Mesendoderm (in vitro differentiated cells): Measurements from ENCODE around the gene TLE1.

Experiments
- DNase-seq: peaks from one replicate; pipeline ENCODE4 v3.0.0; 2013
- H2AK5ac ChIP-seq: 2 replicates; pipeline ENCODE4 v1.6.1; 2013; ENCODE audit warnings: low read length, inconsistent platforms
- H2BK120ac ChIP-seq: 2 replicates; pipeline ENCODE4 v1.6.1; 2013; ENCODE audit warnings: low read depth, mild to moderate bottlenecking, low read length, moderate library complexity, mixed read lengths
- H2BK15ac ChIP-seq: replicated peaks from 2 replicates; pipeline ENCODE4 v1.6.1; 2013; ENCODE audit warnings: low read depth, mild to moderate bottlenecking, moderate library complexity
- H2BK5ac ChIP-seq: 2 replicates; pipeline ENCODE4 v1.6.1; 2013; ENCODE audit warnings: low read length, inconsistent platforms
- H3K18ac ChIP-seq: 2 replicates; pipeline ENCODE4 v1.6.1; 2013; ENCODE audit warnings: mild to moderate bottlenecking, low read length, mixed read lengths
- H3K23ac ChIP-seq: one replicate; pipeline ENCODE4 v1.6.1; 2013; ENCODE audit warnings: low read length
- H3K27ac ChIP-seq: 2 replicates; pipeline ENCODE4 v1.5.1; 2013; ENCODE audit warnings: low read depth, mild to moderate bottlenecking, inconsistent platforms, low read length, moderate library complexity
- H3K27me3 ChIP-seq: 2 replicates; pipeline ENCODE4 v1.6.1; 2013; ENCODE audit warnings: low read length, control low read depth, mild to moderate bottlenecking, inconsistent platforms; ENCODE audit not compliant: insufficient read depth, poor library complexity
- H3K36me3 ChIP-seq: 2 replicates; pipeline ENCODE4 v1.6.1; 2013; ENCODE audit warnings: low read length, inconsistent platforms; ENCODE audit not compliant: control insufficient read depth, insufficient read depth
- H3K4ac ChIP-seq: one replicate; pipeline ENCODE4 v1.6.1; 2013; ENCODE audit warnings: low read depth, mild to moderate bottlenecking, low read length, moderate library complexity
- H3K4me1 ChIP-seq: 2 replicates; pipeline ENCODE4 v1.6.1; 2013; ENCODE audit warnings: low read depth, low read length, inconsistent platforms; ENCODE audit not compliant: control insufficient read depth
- H3K4me2 ChIP-seq: 2 replicates; pipeline ENCODE4 v1.6.1; 2013; ENCODE audit warnings: low read length
- H3K4me3 ChIP-seq: 2 replicates; pipeline ENCODE4 v1.5.1; 2013; ENCODE audit warnings: mild to moderate bottlenecking, low read length
- H3K56ac ChIP-seq: one replicate; pipeline ENCODE4 v1.6.1; 2013; ENCODE audit warnings: low read length
- H3K79me1 ChIP-seq: 2 replicates; pipeline ENCODE4 v1.6.1; 2013; ENCODE audit warnings: low read length, inconsistent platforms
- H3K79me2 ChIP-seq: 2 replicates; pipeline ENCODE4 v1.6.1; 2013; ENCODE audit warnings: mild to moderate bottlenecking, low read length; ENCODE audit not compliant: control insufficient read depth, insufficient read depth
- H3K9ac ChIP-seq: 2 replicates; pipeline ENCODE4 v1.6.1; 2013; ENCODE audit warnings: low read length, inconsistent platforms
- H4K5ac ChIP-seq: one replicate; pipeline ENCODE4 v1.6.1; 2013; ENCODE audit warnings: low read length
- H4K8ac ChIP-seq: one replicate; pipeline ENCODE4 v1.6.1; 2013; ENCODE audit warnings: low read depth, mild to moderate bottlenecking, control low read depth, low read length, moderate library complexity
- WGBS: extraction: QIAGEN DNeasy Blood & Tissue Kit; methylation state at CpG from one replicate; pipeline ENCODE4 v1.1.7; 2013; ENCODE audit warnings: low lambda C conversion rate, missing lambda C conversion rate; ENCODE audit not compliant: insufficient coverage; ENCODE audit errors: extremely low coverage; 5-methylcytosine and 5-hydroxymethylcytosine counted together

Gene TLE1

DNA sequence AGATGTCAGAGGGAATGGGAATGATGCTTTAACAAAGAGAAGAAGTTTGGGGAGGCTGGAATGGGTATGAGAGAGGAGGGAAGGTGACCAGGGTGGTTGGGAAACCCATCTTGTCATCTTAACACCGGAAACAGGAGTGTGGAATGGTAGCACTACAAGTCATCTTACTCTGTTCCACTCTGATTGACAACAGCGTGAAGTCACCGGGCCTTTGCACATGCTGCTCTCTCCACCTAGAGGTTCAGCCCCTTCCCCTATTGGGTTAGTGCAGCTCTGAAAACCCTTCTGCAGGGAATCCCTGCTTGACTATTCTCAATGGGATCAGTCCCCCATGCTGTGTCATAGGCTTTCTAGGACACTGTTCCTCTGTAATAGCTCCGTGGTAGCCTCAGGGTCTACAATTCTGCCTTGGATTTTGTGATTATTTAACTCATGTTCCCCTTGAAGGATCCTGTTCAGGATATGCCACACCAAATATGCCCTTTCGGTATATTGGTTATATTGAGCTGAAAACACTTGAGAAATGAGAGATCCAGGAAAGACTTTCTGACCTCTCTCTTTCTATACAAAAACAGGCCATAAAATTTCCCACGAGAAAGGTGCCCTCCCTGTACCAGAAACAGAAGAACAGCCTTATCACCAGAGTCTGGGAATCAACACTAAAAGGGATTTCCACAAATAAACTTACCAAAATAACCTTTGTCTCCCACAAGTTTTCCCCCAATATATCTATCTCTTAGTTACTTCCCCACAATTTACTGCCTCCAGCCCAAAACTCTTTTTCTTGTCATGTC is 86.3 kb downstream of the TLE1 start:
- DNase-seq, result no peak
- Histone ChIP-seq H4K5ac (no peak overlapping the region), H3K4ac (no peak overlapping the region), H2BK120ac (no peak overlapping the region), H3K4me2 (no peak overlapping the region), H3K56ac (no peak overlapping the region), H2BK15ac (no peak overlapping the region), H3K36me3 (peaks cover 2% of the 10 kb centered on the region), H2BK5ac (no peak overlapping the region), H4K8ac (no peak overlapping the region), H3K79me2 (no peaks in the 10 kb centered on the region), H3K27me3 (no peaks in the 10 kb centered on the region), H3K4me3 (no peak overlapping the region), H3K18ac (no peak overlapping the region), H3K27ac (no peak overlapping the region), H3K79me1 (no peaks in the 10 kb centered on the region), H3K4me1 (no peaks in the 10 kb centered on the region), H3K9ac (no peak overlapping the region), H2AK5ac (no peak overlapping the region), H3K23ac (no peak overlapping the region)
- no CpG with 5 or more reads among the region's 6 CpGs for WGBS

DNA sequence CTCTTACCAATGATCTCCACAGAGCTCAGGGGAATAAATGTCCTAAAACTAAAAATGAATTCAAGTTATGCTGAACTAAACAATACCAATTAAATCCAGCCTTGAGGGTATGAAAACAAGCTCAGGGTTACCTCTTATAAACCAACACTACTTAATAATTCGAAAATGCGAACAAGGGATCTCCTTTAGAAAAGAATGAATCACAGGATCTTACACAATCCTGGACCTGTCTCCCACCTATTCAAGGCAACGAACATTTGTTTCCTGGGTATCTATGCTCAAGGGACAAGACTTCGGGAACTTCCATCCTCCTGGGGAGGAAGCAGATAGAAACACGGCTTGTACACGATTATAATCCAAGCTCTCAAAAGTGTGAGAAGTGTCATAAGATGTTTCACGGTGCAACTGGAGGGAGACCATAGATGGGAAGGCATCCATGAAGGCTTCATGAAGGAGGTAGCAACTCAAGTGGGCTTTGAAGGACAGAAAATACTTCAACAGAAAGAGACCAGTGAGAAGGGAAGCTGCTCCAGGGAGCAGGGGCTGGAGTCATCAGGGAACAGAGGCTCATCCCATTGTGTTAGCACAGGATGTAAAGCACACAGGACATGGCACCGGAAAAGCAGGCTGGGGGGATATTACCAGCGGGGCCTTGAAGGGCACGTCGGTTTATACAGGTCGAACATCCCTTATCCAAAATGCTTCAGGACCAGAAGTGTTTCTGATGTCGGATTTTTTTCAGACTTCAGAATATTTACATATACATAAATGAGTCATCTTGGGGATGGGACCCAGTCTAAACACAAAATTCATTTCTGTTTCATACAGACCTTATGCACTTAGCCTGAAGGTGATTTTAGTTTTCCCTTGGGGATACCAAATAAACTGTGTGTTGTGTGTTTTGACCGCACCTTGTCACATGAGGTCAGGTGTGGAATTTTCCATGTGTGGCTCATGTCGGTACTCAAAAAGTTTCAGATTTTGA is 87.4 kb downstream of the TLE1 start:
- Histone ChIP-seq H4K5ac (no peak overlapping the region), H2BK120ac (no peak overlapping the region), H3K4me2 (no peak overlapping the region), H3K79me1 (no peaks in the 10 kb centered on the region), H3K27me3 (no peaks in the 10 kb centered on the region), H3K36me3 (no peaks in the 10 kb centered on the region), H4K8ac (no peak overlapping the region), H2AK5ac (no peak overlapping the region), H2BK5ac (no peak overlapping the region), H3K79me2 (no peaks in the 10 kb centered on the region), H3K18ac (no peak overlapping the region), H3K4ac (no peak overlapping the region), H3K4me1 (peaks cover 3% of the 10 kb centered on the region), H3K27ac (no peak overlapping the region), H3K4me3 (no peak overlapping the region), H3K9ac (no peak overlapping the region), H2BK15ac (no peak overlapping the region), H3K23ac (no peak overlapping the region), H3K56ac (peak overlapping the region; percentile 1)
- peak; percentile 31 for DNase-seq
- no CpG with 5 or more reads among the region's 15 CpGs for WGBS

DNA sequence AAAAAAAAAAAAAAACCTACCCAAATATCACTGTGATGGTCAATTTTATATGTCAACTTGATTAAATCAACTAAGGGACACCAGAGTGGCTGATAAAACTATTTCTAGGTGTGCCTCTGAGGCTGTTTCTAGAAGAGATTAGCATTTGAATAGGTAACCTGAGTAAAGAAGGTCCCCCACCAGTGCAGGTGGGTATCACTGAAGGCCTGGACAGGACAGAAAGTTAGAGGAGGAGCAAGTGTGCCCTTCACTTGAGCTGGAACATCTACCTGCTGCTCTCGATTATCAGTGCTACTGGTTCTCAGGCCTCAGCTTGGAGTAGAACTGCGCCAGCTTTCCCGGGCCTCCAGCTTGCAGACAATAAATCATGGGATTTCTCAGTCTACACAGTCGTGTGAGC is 88.7 kb downstream of the TLE1 start:
- WGBS, result no CpG with 5 or more reads among the region's 4 CpGs
- H3K27me3 ChIP-seq, result no peaks in the 10 kb centered on the region

DNA sequence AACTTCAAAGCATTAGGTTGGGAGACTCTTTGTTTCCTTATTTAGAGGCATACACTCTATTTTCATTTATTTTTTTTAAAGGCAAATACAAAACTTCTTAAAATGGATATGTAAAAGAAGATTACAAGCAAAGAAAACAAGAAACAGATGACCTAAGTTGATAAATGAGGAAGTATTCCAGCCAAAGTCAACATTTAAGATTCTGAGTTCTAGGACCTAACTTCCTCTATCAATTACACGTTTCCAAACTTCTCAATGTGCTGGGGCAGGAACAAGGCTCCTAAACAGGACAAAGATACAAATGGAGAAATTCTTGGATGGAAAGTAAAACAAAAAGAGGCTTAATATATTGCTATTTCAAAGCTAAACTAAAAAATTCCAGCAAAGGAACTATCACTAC is 89.5 kb downstream of the TLE1 start:
- no peak overlapping the region for H2BK120ac ChIP-seq
- no peak overlapping the region for H3K4me3 ChIP-seq
- no peak overlapping the region for H2BK5ac ChIP-seq
- no peak overlapping the region for H3K4ac ChIP-seq
- no peak overlapping the region for H2AK5ac ChIP-seq
- no peak overlapping the region for H3K27ac ChIP-seq
- no peaks in the 10 kb centered on the region for H3K27me3 ChIP-seq
- no peaks in the 10 kb centered on the region for H3K79me2 ChIP-seq
- no peaks in the 10 kb centered on the region for H3K36me3 ChIP-seq
- no peak overlapping the region for H4K8ac ChIP-seq
- H3K4me2 ChIP-seq, result no peak overlapping the region
- no peak overlapping the region for H3K9ac ChIP-seq
- no peak for DNase-seq
- no CpG with 5 or more reads among the region's 1 CpG for WGBS
- H3K79me1 ChIP-seq, result no peaks in the 10 kb centered on the region
- H3K56ac ChIP-seq, result no peak overlapping the region
- no peak overlapping the region for H3K18ac ChIP-seq
- peaks cover 12% of the 10 kb centered on the region for H3K4me1 ChIP-seq
- no peak overlapping the region for H2BK15ac ChIP-seq
- H3K23ac ChIP-seq, result no peak overlapping the region
- no peak overlapping the region for H4K5ac ChIP-seq

More for the DNA sequence above, 88.7 kb downstream of the TLE1 start:
- Histone ChIP-seq H2AK5ac (no peak overlapping the region), H3K4me2 (no peak overlapping the region), H2BK5ac (no peak overlapping the region), H3K23ac (no peak overlapping the region), H3K56ac (no peak overlapping the region), H3K4me3 (no peak overlapping the region), H2BK15ac (no peak overlapping the region), H3K36me3 (no peaks in the 10 kb centered on the region), H3K4me1 (peaks cover 12% of the 10 kb centered on the region), H4K5ac (no peak overlapping the region), H3K18ac (no peak overlapping the region), H4K8ac (no peak overlapping the region), H3K79me2 (no peaks in the 10 kb centered on the region), H3K27ac (no peak overlapping the region), H3K9ac (no peak overlapping the region), H3K79me1 (no peaks in the 10 kb centered on the region), H3K4ac (no peak overlapping the region), H2BK120ac (no peak overlapping the region)
- DNase-seq, result no peak

DNA sequence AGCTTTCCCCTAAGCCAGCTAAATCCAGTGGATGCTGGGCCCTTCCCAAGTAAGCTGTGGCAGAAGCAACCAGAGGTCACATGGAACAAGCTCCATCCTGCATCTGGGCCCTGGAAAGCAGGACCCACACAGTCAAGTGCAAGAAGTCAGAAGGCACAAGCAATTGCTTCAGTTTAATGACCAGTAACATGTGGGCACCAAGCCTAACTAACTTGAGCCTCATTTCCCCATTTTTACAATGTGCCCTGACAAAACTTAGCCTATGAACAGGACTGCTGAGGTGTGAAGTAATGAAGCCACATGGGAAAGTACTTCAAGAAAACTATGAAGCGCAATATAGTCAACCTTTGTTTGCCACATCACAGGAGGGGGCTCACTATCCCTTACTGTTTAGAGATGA is 90.5 kb downstream of the TLE1 start:
- H3K27me3 ChIP-seq, result no peaks in the 10 kb centered on the region
- peaks cover 12% of the 10 kb centered on the region for H3K4me1 ChIP-seq
- H3K18ac ChIP-seq, result peak overlapping the region; percentile 23
- H3K4ac ChIP-seq, result no peak overlapping the region
- no peak overlapping the region for H2BK120ac ChIP-seq
- no CpG with 5 or more reads among the region's 1 CpG for WGBS
- H4K8ac ChIP-seq, result no peak overlapping the region
- H3K56ac ChIP-seq, result no peak overlapping the region
- H2AK5ac ChIP-seq, result no peak overlapping the region
- no peak overlapping the region for H3K9ac ChIP-seq
- H3K23ac ChIP-seq, result no peak overlapping the region
- H3K79me2 ChIP-seq, result no peaks in the 10 kb centered on the region
- H2BK5ac ChIP-seq, result no peak overlapping the region
- H3K36me3 ChIP-seq, result no peaks in the 10 kb centered on the region
- no peak overlapping the region for H3K4me2 ChIP-seq
- no peak for DNase-seq
- H2BK15ac ChIP-seq, result no peak overlapping the region
- no peak overlapping the region for H3K27ac ChIP-seq
- H3K79me1 ChIP-seq, result no peaks in the 10 kb centered on the region
- no peak overlapping the region for H3K4me3 ChIP-seq
- no peak overlapping the region for H4K5ac ChIP-seq
